Measurements from ENCODE around the gene ATXN1.

ATXN1 gene

GRCh38 chr6:16324606-16325225 lies 436.5 kb downstream of the ATXN1 start:
- TF ChIP-seq, protein P1, sequence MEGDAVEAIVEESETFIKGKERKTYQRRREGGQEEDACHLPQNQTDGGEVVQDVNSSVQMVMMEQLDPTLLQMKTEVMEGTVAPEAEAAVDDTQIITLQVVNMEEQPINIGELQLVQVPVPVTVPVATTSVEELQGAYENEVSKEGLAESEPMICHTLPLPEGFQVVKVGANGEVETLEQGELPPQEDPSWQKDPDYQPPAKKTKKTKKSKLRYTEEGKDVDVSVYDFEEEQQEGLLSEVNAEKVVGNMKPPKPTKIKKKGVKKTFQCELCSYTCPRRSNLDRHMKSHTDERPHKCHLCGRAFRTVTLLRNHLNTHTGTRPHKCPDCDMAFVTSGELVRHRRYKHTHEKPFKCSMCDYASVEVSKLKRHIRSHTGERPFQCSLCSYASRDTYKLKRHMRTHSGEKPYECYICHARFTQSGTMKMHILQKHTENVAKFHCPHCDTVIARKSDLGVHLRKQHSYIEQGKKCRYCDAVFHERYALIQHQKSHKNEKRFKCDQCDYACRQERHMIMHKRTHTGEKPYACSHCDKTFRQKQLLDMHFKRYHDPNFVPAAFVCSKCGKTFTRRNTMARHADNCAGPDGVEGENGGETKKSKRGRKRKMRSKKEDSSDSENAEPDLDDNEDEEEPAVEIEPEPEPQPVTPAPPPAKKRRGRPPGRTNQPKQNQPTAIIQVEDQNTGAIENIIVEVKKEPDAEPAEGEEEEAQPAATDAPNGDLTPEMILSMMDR (IDR thresholded peaks at IDR 0.05; ENCODE audit: extremely low read depth, missing control alignments): no peak
- DNase-seq (ENCODE audit: low spot score): no peak

DNA sequence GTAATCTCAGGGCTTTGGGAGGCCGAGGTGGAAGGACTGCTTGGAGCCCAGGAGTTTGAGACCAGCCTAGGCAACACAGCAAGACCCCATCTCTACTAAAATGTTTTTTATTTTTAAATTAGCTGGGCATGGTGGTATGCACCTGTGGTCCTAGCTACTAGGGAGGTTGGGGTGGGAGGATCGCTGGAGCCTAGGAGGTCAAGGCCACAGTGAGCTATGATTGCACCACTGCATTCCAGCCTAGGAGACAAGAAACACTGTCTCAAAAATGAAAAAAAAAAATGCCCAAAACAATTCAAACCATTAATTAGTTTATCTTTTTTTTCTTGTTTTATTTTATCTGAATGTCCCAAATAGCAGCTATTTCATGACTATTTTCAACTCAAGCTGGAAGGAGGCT lies 437.1 kb downstream of the ATXN1 start:
- no peak for DNase-seq (ENCODE audit: low spot score)
- TF ChIP-seq, protein P1 (IDR thresholded peaks at IDR 0.05; ENCODE audit: extremely low read depth, missing control alignments): no peak

DNA sequence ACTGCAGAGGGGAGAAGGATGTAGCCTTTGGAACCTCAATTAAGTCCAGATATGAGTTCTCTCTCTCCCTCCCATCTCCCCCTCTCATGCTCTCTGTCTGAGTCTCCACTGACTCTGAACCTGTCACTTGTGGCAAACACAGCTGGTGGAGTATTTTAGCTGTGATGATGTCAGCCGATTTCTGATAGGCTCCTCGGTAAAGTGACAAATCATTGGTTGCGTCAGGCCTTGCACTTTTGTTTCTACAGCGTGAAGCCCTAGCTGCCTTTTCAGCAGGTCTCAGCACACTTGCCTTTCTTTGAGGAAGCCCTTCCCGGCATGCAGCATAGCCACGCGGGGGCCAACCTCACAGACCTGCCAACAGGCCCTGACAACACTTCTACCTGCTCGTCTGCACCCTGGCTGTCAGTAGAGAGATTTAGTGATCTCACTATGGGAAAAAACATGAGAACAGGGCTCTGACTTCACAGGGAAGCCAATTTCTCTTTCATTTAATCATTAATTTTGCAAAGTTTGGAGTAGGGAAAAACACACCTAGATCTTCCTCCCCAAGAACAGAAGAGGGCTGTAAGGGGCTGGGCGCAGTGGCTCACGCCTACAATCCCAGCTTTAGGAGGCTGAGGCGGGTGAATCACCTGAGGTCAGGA lies 438.5 kb downstream of the ATXN1 start:
- peak; percentile 87 for DNase-seq (ENCODE audit: low spot score)
- TF ChIP-seq, protein P1 (IDR thresholded peaks at IDR 0.05; ENCODE audit: extremely low read depth, missing control alignments): no peak

DNA sequence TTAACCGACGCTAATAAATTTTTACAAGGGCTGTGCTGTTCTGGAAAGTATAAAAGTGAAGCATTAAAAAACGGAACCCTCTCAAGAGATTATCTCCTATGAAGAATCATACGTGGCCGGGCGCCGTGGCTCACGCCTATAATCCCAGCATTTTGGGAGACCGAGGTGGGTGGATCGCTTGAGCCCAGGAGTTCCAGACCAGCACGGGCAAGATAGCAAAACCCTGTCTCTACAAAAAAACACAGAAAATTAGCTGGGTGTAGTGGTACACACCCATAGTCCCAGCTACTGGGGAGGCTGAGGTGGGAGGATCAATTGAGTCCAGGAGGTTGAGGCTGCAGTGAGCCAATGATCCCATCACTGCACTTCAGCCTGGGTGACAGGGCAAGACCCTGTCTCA lies 439.4 kb downstream of the ATXN1 start:
- DNase-seq (ENCODE audit: low spot score): no peak
- TF ChIP-seq, protein P1 (IDR thresholded peaks at IDR 0.05; ENCODE audit: extremely low read depth, missing control alignments): no peak

DNA sequence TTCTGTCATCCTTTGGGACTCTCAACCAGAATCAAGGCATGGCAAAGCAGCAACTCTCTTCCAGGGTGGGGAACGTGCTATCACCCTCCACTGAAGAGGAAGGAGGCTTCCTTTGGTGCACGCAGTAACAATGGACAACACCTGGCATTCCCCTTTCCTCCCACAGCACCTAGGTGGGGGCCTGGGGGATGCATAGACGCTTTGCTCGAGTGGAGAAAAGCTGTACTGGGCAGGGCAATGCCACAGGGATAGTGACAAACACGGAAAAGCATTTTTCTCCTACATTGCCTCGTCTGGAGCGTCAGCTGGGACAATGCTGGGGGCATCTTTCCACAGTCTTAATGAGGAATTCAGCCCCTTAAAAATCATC lies 439.9 kb downstream of the ATXN1 start:
- no peak for DNase-seq (ENCODE audit: low spot score)
- TF ChIP-seq, protein P1 (IDR thresholded peaks at IDR 0.05; ENCODE audit: extremely low read depth, missing control alignments): no peak

DNA sequence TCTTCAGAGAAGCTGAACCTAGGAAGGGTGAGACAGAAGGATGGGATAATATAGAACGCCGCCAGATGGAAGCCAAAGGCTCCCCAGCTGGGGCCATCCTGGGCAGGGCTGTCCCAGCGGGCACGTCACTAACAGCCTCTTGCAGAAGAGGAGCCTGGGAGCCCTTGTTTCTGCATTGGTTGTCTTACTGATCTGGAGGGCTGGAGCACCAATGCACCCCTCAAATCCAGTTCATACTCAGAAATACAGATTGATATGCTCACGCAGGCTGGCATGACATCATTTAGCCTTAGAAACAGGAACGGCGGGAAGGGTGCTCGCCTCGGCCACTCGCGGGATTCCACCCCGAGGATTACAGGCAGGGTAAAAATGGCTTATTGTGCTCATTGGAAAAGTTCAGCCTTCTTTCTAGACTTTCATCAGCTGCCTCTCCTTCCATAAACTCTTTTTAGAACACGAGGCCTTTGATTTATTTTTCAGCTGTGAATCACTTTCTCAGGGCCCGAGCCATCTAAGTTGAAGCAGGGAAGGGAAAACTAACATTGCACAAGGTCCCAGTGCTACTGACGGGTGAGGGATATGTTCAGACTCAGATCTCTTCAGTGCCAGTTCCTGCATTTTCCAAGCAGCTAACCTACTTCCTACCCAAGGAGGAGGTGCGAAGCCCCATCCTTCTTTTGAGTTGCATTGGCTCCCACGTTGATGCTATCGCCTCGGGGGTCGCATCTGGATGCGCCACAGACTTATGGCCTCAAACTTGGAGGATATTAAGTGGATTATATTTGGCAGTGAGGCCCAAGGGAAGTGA lies 440.5 kb downstream of the ATXN1 start:
- DNase-seq (ENCODE audit: low spot score): no peak
- TF ChIP-seq, protein P1 (IDR thresholded peaks at IDR 0.05; ENCODE audit: extremely low read depth, missing control alignments): no peak
